Natural killer cell (primary cell): ENCODE results near the gene LIPG. TPM values are rescaled to one million over a fixed set of nuclear protein-coding genes. Genes with fewer than 3 reads are reported as not detected.
A peak's percentile ranks its signal among the peaks of the same experiment; 100 is the strongest.

Source experiments
- ATAC-seq, 3 donors: fragments of 150-1000 bp in 2 of 3; fragments of 200-7000 bp in 1 of 3; cut with Tn5 transposase; 1 replicate in 1 of 3; 2 replicates in 2 of 3; pipeline ENCODE4 v1.10.0; 2021; ENCODE audit warnings: mild to moderate bottlenecking in 2 of 3, moderate library complexity in 2 of 3
- DNase-seq, 2 donors: peaks; one replicate each; pipeline versions ENCODE4 v3.0.0 to v3.0.0-alpha.2; 2013 to 2021; ENCODE audit warnings: mixed read lengths in 1 of 2
- H3K27ac ChIP-seq: one replicate; pipeline ENCODE4 v1.5.1; 2013; ENCODE audit warnings: mild to moderate bottlenecking, low read length
- H3K27me3 ChIP-seq: one replicate; pipeline ENCODE4 v1.6.1; 2013; ENCODE audit warnings: low read length; ENCODE audit not compliant: control insufficient read depth, insufficient read depth
- H3K36me3 ChIP-seq: one replicate; pipeline ENCODE4 v1.6.1; 2013; ENCODE audit warnings: low read length; ENCODE audit not compliant: control insufficient read depth, insufficient read depth
- H3K4me1 ChIP-seq: one replicate; pipeline ENCODE4 v1.6.1; 2013; ENCODE audit warnings: low read length; ENCODE audit not compliant: control insufficient read depth, insufficient read depth
- H3K4me3 ChIP-seq: one replicate; pipeline ENCODE4 v1.5.1; 2013; ENCODE audit warnings: low read length
- H3K9me3 ChIP-seq: one replicate; pipeline ENCODE4 v1.6.1; 2013; ENCODE audit warnings: low read length; ENCODE audit not compliant: control insufficient read depth, insufficient read depth
- H3K27ac Mint-ChIP-seq, 2 donors: one replicate each; pipeline ENCODE4 v1.8.0; 2022; ENCODE audit warnings: mild to moderate bottlenecking in 2 of 2, mixed read lengths in 2 of 2, moderate library complexity in 1 of 2
- H3K27me3 Mint-ChIP-seq, 2 donors: one replicate each; pipeline ENCODE4 v1.8.0; 2022; ENCODE audit warnings: low read depth in 2 of 2, mixed read lengths in 2 of 2
- H3K36me3 Mint-ChIP-seq: one replicate; pipeline ENCODE4 v1.8.0; 2022; ENCODE audit warnings: mixed read lengths
- H3K4me1 Mint-ChIP-seq, 2 donors: one replicate each; pipeline ENCODE4 v1.8.0; 2022; ENCODE audit warnings: mixed read lengths in 2 of 2
- H3K4me3 Mint-ChIP-seq: one replicate; pipeline ENCODE4 v1.8.0; 2022; ENCODE audit warnings: mild to moderate bottlenecking, moderate library complexity, mixed read lengths
- H3K9me3 Mint-ChIP-seq, 2 donors: one replicate each; pipeline ENCODE4 v1.8.0; 2022; ENCODE audit warnings: mixed read lengths in 2 of 2
- whole genome bisulfite sequencing: methylation state at CpG from one replicate; pipeline ENCODE4 v1.1.7; 2013; ENCODE audit warnings: missing lambda C conversion rate; ENCODE audit not compliant: insufficient coverage; 5-methylcytosine and 5-hydroxymethylcytosine counted together
- intact Hi-C: fragments of 100-400 bp; cut with micrococcal nuclease; formaldehyde crosslinking; loops from one replicate; pipeline ENCODE4 v1.14.2; 2022
- total RNA-seq, 4 donors: library from RNA; stranded (reverse); fragments of 120-200 nt in 1 of 4; gene quantifications; one replicate each; pipeline versions ENCODE4 v1.2.3 to v1.2.4, GENCODE V29; 2013 to 2022
- TF ChIP-seq, protein P1 (sequence below): fragments of 200-600 bp; IDR thresholded peaks from one replicate; pipeline ENCODE4 v1.8.0; 2022; ENCODE audit warnings: antibody characterized with exemption

Gene LIPG
- total RNA-seq, 3 donors from 2014 or later (not counting 1 experiment from before 2014, with no cell fraction given) = 0.48 TPM; not detected in 2

DNA sequence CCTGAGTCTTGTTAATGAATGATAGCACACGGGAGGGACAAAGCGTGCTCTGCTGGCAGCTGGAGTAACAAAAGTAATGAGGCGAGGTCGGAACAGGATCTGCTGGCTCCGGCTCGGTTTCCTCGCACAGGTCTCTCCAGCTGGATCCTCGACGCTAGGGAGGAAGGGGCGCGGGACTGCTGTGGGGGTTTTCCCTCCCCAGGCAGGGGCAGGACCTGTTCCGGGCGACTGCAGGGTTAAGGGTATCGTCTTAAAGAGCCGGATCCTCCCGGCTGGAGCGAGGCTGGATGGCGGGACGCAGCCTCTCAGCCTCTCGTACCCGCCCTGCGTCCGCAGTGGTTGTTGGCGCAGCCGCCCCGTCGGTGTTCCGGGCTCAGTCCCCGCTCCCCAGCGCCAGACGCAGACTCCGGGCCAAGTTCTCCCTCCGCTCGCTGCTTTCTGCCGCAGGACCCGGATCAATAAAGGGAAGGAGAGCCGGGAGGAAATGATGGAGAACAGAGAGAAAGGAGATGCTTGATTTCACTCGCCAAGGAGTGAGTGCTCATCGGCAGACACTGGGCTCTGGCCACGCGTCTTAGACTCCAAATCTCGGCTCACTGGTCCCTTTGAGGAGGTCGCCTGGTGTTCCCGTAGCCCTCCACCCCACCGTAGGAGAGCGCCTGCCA is 1.1 kb upstream of the LIPG start:
- Mint-ChIP-seq H3K4me3 (peak overlapping the region; percentile 88), H3K4me1 (peaks cover 24 to 34% of the 10 kb centered on the region in 2 donors), H3K27me3 (peaks cover 63 to 77% of the 10 kb centered on the region in 2 donors), H3K36me3 (no peaks in the 10 kb centered on the region), H3K9me3 (no peaks in the 10 kb centered on the region), H3K27ac (peak overlapping the region in 1 of 2 donors; percentile 31)
- H3K27ac ChIP-seq = no peak overlapping the region
- ATAC-seq (no peak), DNase-seq (peak in 1 of 2 donors; percentile 12)
- TF ChIP-seq, protein P1, sequence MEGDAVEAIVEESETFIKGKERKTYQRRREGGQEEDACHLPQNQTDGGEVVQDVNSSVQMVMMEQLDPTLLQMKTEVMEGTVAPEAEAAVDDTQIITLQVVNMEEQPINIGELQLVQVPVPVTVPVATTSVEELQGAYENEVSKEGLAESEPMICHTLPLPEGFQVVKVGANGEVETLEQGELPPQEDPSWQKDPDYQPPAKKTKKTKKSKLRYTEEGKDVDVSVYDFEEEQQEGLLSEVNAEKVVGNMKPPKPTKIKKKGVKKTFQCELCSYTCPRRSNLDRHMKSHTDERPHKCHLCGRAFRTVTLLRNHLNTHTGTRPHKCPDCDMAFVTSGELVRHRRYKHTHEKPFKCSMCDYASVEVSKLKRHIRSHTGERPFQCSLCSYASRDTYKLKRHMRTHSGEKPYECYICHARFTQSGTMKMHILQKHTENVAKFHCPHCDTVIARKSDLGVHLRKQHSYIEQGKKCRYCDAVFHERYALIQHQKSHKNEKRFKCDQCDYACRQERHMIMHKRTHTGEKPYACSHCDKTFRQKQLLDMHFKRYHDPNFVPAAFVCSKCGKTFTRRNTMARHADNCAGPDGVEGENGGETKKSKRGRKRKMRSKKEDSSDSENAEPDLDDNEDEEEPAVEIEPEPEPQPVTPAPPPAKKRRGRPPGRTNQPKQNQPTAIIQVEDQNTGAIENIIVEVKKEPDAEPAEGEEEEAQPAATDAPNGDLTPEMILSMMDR = no peak
- no peaks in the 10 kb centered on the region for H3K9me3 ChIP-seq
- no peaks in the 10 kb centered on the region for H3K36me3 ChIP-seq
- 7% methylated on average over 46 of the region's 46 CpGs for WGBS
- peaks cover 37% of the 10 kb centered on the region for H3K27me3 ChIP-seq
- H3K4me1 ChIP-seq = peaks cover 22% of the 10 kb centered on the region
- intact Hi-C loops = no loop called here
- H3K4me3 ChIP-seq = no peak overlapping the region

DNA sequence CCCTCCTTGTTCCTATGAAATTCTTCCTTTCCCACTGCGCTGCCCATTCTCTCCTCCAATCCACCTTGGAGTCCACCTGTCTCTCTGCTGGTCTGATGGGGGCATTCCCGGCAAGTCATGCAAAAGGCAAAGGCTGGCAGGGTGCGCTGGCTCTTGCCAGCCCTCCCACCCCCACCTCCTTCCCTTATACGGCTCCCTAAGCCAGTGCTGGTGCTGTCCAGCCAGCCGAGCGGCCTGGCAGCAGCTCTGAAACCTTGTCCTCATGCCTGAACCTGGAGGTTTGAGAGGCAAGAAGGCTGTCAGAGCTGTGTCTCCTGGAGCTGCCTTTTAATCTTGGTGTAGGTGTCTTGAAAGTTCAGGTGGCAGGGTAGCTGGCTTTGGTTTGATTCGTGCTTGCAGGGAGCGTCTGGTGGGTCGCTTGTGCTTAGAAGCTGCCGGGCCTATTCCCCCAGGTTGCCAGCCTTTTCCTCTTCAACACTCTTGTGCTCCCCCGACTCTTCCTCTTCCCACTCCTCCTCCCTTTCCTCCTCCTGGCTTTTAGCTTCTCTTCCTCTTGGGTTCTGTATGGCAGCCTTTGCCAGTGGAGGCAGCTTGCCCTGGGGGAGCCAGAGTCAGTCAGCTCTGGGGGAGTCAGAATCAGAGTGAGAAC is 748 bp downstream of the LIPG start:
- Mint-ChIP-seq H3K36me3 (no peaks in the 10 kb centered on the region), H3K27me3 (peaks cover 62 to 86% of the 10 kb centered on the region in 2 donors), H3K9me3 (no peaks in the 10 kb centered on the region), H3K4me3 (peak overlapping the region; percentile 88), H3K4me1 (peaks cover 24 to 34% of the 10 kb centered on the region in 2 donors), H3K27ac (no peak overlapping the region)
- Histone ChIP-seq H3K27ac (no peak overlapping the region), H3K4me1 (peaks cover 22% of the 10 kb centered on the region), H3K36me3 (no peaks in the 10 kb centered on the region), H3K4me3 (no peak overlapping the region), H3K27me3 (peaks cover 37% of the 10 kb centered on the region), H3K9me3 (no peaks in the 10 kb centered on the region)
- ATAC-seq = no peak
- intact Hi-C loops = no loop called here
- DNase-seq = no peak
- TF ChIP-seq, protein P1 = no peak
- 44% methylated on average over 11 of the region's 11 CpGs for WGBS

DNA sequence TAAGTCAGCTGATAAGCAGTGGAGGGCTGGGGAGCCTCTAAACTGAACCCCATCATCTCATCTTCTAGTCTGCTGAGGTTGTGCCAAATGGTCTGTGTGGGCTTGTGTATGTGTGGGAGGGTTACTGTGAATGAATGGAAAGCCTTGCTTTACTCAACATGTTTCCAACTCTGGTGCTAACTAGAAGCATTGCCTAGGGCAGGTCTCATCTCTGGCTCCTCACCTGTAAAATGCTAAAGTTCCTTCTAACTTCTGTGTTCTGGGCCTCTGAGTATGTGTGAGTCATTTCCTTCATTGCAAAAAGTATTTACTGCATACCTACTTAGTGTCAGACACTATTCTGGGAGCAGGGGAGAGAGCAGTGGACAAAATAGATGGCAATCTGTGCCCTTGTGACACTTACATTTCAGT is 1.3 kb downstream of the LIPG start:
- peaks cover 37% of the 10 kb centered on the region for H3K27me3 ChIP-seq
- no peaks in the 10 kb centered on the region for H3K9me3 ChIP-seq
- no peak for ATAC-seq
- peaks cover 22% of the 10 kb centered on the region for H3K4me1 ChIP-seq
- H3K4me3 Mint-ChIP-seq = peak overlapping the region; percentile 88
- no peak for DNase-seq
- no peak overlapping the region for H3K27ac ChIP-seq
- H3K9me3 Mint-ChIP-seq = no peaks in the 10 kb centered on the region
- intact Hi-C loops = no loop called here
- TF ChIP-seq, protein P1 = no peak
- H3K27me3 Mint-ChIP-seq = peaks cover 61 to 86% of the 10 kb centered on the region in 2 donors
- H3K4me1 Mint-ChIP-seq = peaks cover 24 to 34% of the 10 kb centered on the region in 2 donors
- H3K27ac Mint-ChIP-seq = no peak overlapping the region
- H3K4me3 ChIP-seq = no peak overlapping the region
- no peaks in the 10 kb centered on the region for H3K36me3 Mint-ChIP-seq
- H3K36me3 ChIP-seq = no peaks in the 10 kb centered on the region
